GM18868 (cell line): Measurements from ENCODE around the gene DPF3.
A peak's percentile ranks its signal among the peaks of the same experiment; 100 is the strongest.

Source experiments
- ATAC-seq: cut with Tn5 transposase; IDR thresholded peaks from one replicate; pipeline ENCODE4 v1.9.1; 2021; ENCODE audit warnings: mild to moderate bottlenecking, moderate library complexity; ENCODE audit not compliant: unreplicated experiment

DPF3 gene

DNA sequence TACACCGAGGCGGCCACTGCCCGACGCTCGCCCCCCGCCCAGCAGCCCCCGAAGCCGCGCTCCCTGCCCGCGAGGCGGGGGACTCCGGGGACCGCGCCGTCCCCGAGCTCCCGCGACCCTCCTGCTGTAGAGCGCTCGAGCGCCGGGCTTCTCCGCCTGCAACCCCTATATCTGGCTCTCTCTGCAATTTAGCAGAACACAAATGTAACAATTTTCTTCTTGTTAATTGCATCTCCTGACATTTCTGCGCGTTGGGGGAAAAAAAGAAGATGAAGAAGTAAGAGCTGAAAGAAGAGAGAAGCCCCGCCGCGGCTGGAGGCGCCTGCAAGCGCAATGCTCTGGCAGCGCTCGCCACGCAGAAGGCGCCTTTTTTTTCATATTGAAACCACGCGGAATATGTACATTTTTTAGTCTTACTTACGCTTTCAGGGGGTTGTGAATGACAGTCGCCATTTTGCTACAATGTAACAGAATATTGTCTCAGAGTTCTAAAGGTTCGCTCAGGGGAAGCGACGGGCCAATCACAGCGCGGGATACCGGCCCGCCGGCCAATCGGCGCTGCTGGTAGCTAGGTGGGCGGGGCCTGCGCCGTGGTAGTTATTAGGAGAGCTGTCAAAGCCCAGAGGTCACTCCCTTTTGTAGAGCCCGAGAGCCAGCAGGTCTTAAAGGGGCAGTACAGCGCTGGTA is at the start of gene DPF3:
DPF3 (minus strand) TSS at position 466 of the 687 bp plus-strand sequence; CDS start at position 453, 13 bp downstream.
- peak; percentile 97 for ATAC-seq

DNA sequence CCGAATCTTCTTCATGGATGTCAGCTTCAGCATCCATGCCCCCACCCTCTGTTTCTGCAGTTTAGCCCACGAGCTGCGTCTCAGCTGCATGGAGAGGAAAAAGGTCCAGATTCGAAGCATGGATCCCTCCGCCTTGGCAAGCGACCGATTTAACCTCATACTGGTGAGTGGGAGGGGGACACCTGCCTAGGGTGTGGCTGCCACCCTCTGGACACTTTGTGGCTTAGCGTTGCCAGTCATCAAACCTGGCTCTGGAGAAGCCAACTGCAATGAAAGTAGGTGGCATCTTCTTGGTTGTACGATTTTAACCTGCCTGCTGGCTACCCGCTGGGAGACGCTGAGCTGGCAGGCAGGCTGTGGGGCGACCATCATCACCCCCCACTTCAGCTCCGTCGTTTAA is 49.0 kb upstream of the DPF3 start:
- no peak for ATAC-seq

DNA sequence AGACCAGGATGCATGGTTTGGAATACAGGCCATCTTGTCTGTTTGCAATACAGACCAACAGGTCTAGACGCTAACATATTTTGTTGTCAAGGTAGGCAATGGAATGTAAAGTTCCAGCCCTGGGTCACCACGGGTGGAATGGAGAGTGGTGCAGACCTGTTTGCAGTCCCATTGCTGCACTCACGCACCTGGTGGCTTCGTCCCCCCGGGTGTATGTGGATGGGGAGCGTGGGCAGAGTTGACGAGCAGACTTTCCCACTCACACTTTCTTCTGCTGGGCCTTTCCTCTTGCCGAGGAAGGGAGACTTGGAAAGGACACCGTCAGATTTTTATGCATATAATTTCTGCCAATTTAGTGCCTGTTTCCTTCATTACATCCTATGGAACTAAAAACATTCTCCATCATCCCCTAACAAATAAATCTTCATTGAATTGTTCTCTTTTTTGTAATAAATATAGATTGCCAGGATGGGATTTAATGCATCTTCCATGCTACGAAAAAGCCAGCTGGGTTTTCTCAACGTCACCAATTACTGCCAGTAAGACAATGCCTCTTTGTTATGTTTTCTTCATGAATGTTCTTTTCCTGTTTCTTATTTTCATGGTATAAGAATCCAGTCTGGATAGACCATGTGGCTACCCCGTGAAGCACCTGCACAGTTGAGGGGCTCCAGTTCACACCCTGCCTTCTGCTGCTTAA is 47.5 kb upstream of the DPF3 start:
- ATAC-seq: no peak

DNA sequence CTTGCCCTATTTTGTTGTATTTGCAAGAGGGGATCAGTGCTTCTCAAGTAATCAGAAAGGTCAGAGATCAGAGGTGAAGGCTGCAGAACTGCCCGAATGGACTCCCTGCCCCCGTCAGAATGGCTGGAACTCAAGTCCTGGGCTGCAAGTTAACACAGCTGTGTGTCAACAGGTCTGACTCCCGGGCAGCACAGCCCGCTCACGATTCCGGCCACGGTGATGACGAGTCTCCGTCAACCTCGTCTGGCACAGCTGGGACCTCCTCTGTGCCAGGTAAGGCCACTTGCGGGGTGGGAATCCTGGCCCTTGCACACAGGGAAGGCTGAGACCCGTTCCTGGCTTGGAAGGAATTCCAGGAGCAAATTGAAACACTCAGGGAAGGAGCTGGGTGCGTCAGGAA is 45.7 kb upstream of the DPF3 start:
- ATAC-seq: no peak

DNA sequence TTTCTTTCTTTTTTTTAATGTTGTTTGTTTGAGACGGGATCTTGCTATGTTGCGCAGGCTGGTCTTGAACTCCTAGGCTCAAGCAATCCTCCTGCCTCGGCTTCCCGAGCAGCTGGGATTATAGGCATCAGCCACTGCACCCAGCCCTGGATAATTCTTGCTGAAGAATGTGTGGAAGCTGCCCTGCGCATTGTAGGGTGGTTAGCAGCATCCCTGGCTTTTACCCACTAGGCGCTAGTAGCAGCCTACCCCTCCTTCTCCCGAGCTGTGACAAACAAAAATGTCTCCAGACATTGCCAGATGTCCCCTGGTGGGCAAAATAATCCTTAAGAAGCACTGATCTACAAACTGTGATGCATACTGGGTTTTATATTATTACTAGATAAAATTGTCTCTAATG is 39.0 kb upstream of the DPF3 start:
- ATAC-seq: no peak

GRCh38 chr14:72929316-72930080 is 35.6 kb upstream of the DPF3 start:
- ATAC-seq: no peak

DNA sequence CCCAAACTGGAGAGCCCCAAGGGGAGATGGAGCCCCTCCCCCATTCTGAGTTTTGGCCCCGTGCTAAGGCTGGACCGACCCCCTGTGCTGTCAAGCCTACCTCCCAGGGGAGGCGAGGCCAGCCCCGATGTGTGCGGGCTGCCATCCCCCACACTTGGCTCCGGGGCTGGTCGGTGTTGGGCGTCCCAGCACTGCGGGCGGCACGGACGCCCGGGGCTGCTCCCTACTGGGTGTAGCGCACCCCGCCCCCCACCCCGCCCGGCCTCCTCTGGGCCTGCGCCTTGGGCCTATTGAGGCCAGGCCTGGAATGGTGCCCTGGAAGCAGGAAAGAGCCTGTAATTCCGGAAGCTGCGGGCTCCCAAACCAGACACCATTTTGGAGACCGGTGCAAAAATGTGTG is 35.0 kb upstream of the DPF3 start:
- ATAC-seq: no peak

DNA sequence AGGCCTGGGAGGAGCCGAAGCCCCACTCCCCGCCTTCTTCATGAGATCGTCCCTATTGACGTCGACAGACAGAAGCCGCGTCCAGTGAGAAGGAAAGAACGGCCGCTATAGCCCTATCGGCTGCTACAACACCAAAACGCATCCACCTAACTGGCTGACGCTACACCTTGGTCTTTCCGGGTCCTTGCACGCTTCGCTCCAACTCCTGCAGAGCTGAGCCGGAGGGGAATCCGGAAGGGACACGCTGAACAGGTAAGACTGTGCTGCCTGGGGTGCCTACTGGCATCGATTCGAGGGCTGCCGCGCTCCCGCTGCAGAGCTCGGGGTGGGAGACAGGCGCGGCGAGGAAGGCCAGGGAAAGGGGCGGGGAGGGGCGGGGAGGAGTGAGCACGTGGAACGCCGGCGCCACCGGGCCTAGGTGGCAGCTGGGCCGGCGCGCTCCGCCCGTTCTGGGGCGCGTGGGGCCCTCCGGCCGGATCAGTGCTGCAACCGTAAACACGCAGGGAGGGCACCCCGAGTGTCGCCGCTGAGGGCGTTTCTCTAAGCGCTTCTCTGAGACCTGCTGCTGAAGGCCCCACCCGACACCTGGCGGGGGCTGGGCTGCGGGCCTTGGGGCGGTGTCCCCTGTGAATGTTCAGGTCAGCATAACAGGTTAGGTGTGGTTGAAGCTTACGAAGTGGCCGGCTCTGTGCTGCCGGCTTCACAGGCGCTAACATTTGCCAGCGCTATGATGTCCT is 32.6 kb upstream of the DPF3 start, which contains the start of gene DCAF4:
DCAF4 (plus strand) TSS at position 173 of the 737 bp plus-strand sequence. CDS start 11,515 bp downstream, outside the sequence.
- ATAC-seq: peak; percentile 95

GRCh38 chr14:72925815-72926291 is 32.0 kb upstream of the DPF3 start:
- peak; percentile 6 for ATAC-seq

- no peak for ATAC-seq
These were observed 31.4 kb upstream of the DPF3 start for GRCh38 chr14:72925171-72925759.

GRCh38 chr14:72924337-72924736 is 30.4 kb upstream of the DPF3 start:
- no peak for ATAC-seq

DNA sequence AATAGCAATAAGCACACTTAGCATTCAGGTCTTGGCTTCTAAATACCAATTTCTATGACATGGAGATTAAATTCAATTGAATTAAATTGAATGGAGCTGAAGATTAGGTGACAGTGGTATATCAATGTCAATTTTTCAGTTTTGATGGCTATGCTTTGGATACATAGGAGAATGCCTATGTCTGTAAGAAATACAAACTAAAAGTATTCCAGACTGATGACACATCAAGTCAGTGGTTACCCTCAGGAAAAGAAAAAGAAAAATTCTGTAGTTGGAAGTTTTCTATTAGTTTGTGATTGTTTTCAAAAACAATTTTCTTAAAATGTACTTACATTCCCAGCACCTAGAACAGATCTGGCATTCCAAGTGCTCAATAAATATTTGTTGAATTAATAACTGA is 27.5 kb upstream of the DPF3 start:
- ATAC-seq: no peak

DNA sequence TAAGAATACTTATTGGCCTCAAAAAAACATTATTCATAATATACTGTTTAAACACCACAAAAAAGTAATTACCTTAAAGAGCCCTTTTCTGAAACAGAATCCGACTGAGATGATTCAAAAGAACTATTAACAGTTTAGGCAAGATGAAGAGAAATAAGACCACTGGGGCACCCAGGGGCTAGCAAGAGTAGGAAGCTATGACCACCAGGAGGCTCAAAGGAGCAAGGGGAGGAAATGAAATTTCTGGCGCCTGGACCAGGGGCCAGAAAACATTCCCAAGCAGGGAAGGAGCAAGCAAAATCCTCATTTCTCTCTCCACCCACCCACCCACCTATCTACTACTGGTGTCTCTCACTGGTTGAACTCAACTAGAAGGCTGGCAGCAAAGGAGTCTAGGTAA is 26.1 kb upstream of the DPF3 start:
- ATAC-seq: no peak

DNA sequence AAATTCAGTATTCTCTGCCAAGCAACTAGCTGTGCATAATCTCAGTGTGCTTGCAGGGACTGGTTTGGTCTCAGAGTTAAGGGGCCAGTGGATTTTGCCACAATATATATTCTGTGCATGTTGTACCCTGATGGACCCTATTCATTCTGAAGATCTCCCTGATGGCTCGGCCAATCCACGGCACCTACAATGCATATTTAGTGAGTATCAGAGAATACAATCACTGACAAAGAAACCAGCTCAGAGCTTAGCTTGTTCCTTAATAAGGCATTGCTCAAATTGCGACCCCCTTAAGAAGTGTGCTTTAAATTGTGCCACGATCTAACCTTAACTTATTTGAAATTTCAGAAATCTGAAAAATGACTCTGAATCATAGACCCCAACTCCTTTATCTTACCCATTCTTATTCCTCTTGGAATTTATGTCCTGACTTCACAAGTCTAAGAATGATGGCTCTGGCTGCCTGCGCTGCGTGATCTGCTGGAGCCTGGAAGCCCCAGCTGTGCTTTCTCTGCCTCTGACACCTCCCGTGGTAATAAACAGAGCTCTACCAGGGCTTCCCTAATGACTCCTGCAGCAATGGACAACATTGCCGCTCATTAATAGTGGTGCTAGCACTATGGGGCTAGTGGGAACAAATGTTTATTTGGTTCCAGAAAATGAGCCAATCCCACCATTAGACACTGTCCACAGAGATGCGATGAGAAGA is 23.3 kb upstream of the DPF3 start:
- ATAC-seq: no peak

DNA sequence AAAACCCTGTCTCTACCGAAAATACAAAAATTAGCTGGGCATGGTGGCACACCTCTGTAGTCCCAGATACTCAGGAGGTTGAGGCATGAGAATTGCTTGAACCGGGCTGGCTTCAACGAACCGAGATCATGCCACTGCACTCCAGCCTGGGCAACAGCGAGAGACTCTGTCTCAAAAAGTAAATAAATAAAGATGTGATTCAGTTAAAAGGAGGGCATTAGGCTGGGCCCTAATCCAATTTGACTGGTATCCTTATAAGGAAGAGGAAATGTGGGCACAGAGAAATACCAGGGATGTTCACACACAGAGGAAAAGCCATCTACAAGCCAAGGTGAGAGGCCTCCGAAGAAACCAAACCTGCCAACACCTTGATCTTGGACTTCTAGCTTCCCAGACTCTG is 22.3 kb upstream of the DPF3 start:
- ATAC-seq: no peak

- ATAC-seq: no peak
These were observed 19.9 kb upstream of the DPF3 start for GRCh38 chr14:72913809-72914208.

GRCh38 chr14:72909163-72909562 is 15.3 kb upstream of the DPF3 start:
- ATAC-seq: no peak

- no peak for ATAC-seq
These were observed 14.0 kb upstream of the DPF3 start for GRCh38 chr14:72907886-72908285.

GRCh38 chr14:72906879-72907278 is 13.0 kb upstream of the DPF3 start:
- no peak for ATAC-seq

GRCh38 chr14:72906316-72906715 is 12.4 kb upstream of the DPF3 start:
- ATAC-seq: no peak
